Spleen (tissue), 7 donors: Measurements from ENCODE around the gene CAMTA1.

ENCODE experiments used
- CTCF ChIP-seq, 11 experiments: fragments of 200-600 bp in 7 of 11; fragments of 450-650 bp in 4 of 11; sonication (generic) in 4 of 11; IDR thresholded peaks in 8 of 11; conservative IDR thresholded peaks in 3 of 11; 1 replicate in 7 of 11; 2 replicates in 4 of 11; pipeline versions ENCODE4 v1.4.0 to v1.8.0; 2016 to 2021; ENCODE audit warnings: antibody characterized with exemption in 11 of 11, inconsistent platforms in 4 of 11, mild to moderate bottlenecking in 1 of 11
- POLR2A ChIP-seq, 3 donors: fragments of 450-650 bp; IDR thresholded peaks; one replicate each; pipeline ENCODE4 v1.5.1; 2017; ENCODE audit warnings: antibody characterized with exemption in 3 of 3, mild to moderate bottlenecking in 1 of 3
- donor health status: DM: no; HTN: no; CAD: no; lungs with moderate emphysema.
- donor health status: DM: no; HTN: no; CAD: no.
- donor health status: DM: no; HTN: no; CAD: no.

- TF ChIP-seq CTCF (IDR thresholded peaks at IDR 0.05 in 8 of 11, conservative IDR thresholded peaks at IDR 0.05 in 3 of 11) (no peak), POLR2A (IDR thresholded peaks at IDR 0.05) (no peak)
Observed at GRCh38 chr1:7692005-7692404, 906.8 kb downstream of the CAMTA1 start.
